ENCODE data around the gene STAB1. TPM values are rescaled to one million over a fixed set of nuclear protein-coding genes. Genes with fewer than 3 reads are reported as not detected.

The STAB1 gene
- total and polyA plus RNA-seq, 7 experiments from 2014 or later = 0.27 to 122 (median 26.1) TPM; not detected in 2

DNA sequence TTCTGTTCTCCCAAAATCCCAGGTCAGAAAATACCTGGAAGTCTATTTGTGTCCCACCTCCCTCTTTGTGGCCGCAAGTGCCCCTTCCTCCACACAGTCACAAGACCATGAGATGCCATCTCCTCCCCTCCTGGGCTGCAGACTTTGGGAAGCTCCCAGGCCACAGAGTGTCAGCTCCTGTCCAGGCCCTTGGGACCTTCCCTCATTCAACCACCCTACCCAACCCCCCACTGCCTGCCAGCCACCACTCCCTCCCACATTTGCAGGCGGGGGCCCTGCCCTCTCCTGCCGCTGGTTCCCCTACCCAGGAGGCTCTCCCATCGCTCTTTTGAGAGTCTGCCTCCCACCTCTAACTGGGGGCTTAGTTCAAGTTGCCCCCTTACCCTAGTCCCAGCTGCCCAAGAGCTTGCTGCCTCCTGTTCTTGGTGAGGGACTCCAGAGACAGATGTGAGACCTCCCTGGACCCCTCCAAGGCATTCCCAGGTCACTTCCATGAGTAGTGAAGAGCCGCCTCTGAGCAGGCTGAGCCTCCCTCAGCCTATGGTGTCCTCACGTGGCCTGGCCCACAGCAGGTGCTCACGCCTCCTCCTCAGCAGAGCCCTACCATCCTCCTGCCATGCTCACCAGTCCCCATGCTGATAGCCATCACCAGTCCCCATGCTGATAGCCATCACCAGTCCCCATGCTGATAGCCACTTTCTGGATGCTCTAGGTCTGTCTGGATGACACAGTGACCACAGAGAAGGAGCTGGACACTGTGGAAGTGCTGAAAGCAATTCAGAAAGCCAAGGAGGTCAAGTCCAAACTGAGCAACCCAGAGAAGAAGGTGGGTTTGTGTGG, 15.9 kb upstream of the STAB1 start:
- no peaks in the 10 kb centered on the region for H3K9me3 ChIP-seq (ENCODE audit: control insufficient read depth in 2 of 3, low read length in 3 of 3)
- intact Hi-C loops (cut with micrococcal nuclease) = no loop called here
- H3K4me1 ChIP-seq (ENCODE audit: control insufficient read depth in 2 of 2, insufficient read depth in 2 of 2, low read length in 2 of 2) = no peaks in the 10 kb centered on the region
- H3K4me3 Mint-ChIP-seq = no peak overlapping the region
- ATAC-seq (no peak), DNase-seq (no peak)
- no peaks in the 10 kb centered on the region for H3K27me3 ChIP-seq (ENCODE audit: control insufficient read depth in 2 of 2, insufficient read depth in 2 of 2, low read length in 2 of 2)
- ChIA-PET CTCF (no interaction called here), POLR2A (no interaction called here)
- H3K36me3 ChIP-seq (ENCODE audit: control insufficient read depth in 2 of 3, insufficient read depth in 3 of 3, low read length in 3 of 3) = peaks cover 7 to 90% (median 32%) of the 10 kb centered on the region in 3 experiments
- H3K27me3 Mint-ChIP-seq = no peaks in the 10 kb centered on the region
- H3K4me3 ChIP-seq (ENCODE audit: low read length) = no peak overlapping the region
- H3K27ac ChIP-seq (ENCODE audit: low read depth, low read length) = no peak overlapping the region
- H3K4me1 Mint-ChIP-seq = peaks cover 0 to 3% (median 0%) of the 10 kb centered on the region in 7 donors
- H3K9me3 Mint-ChIP-seq = no peaks in the 10 kb centered on the region
- H3K27ac Mint-ChIP-seq = peak overlapping the region in 1 of 9 donors; percentile 5
- H3K36me3 Mint-ChIP-seq = peaks cover 0 to 43% (median 8%) of the 10 kb centered on the region in 5 donors

DNA sequence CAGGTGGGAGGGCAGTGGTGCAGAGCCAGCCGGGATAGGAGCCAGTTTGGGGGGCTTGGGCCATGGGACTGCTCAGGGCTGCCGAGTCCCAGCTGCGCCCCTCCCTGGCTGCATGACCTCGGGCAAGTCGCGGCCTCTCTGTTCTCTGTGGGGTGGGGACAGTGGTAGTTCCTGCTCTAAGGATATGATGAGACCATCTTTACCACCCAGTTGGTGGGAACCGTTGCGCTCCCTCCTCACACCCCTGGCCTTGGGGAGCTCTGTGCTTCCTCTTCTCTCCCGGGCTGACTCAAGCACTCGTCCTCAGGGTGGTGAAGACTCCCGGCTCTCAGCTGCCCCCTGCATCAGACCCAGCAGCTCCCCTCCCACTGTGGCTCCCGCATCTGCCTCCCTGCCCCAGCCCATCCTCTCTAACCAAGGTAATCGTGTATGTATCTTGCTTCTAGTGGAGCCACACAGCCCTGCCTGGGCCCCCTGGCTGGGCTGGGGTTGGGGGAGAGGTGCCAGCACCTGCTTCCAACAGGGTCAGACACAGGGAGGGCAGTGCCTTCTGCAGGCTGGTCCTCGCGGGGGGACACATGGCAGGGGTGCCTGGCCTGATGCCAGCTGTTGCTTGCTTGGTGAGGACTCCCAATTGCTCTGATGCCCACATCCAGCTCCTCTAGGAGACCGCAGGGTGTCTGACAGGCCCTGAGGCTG, 15.1 kb upstream of the STAB1 start:
- H3K27me3 Mint-ChIP-seq = no peaks in the 10 kb centered on the region
- Histone ChIP-seq H3K4me1 (ENCODE audit: control insufficient read depth in 2 of 2, insufficient read depth in 2 of 2, low read length in 2 of 2) (no peaks in the 10 kb centered on the region), H3K36me3 (ENCODE audit: control insufficient read depth in 2 of 3, insufficient read depth in 3 of 3, low read length in 3 of 3) (peaks cover 7 to 91% (median 29%) of the 10 kb centered on the region in 3 experiments), H3K4me3 (ENCODE audit: low read length) (no peak overlapping the region), H3K27ac (ENCODE audit: low read depth, low read length) (no peak overlapping the region), H3K27me3 (ENCODE audit: control insufficient read depth in 2 of 2, insufficient read depth in 2 of 2, low read length in 2 of 2) (no peaks in the 10 kb centered on the region), H3K9me3 (ENCODE audit: control insufficient read depth in 2 of 3, low read length in 3 of 3) (no peaks in the 10 kb centered on the region)
- H3K4me1 Mint-ChIP-seq = peaks cover 0 to 3% (median 0%) of the 10 kb centered on the region in 7 donors
- CTCF ChIA-PET = interaction anchor here (0.9 kb wide), 1 partner anchor 9 kb away, joined by 3 read pairs; no protein-coding TSS in a partner anchor
- no peak for DNase-seq
- ATAC-seq = no peak
- H3K36me3 Mint-ChIP-seq = peaks cover 0 to 39% (median 8%) of the 10 kb centered on the region in 5 donors
- H3K4me3 Mint-ChIP-seq = no peak overlapping the region
- no peaks in the 10 kb centered on the region for H3K9me3 Mint-ChIP-seq
- intact Hi-C loops (cut with micrococcal nuclease) = no loop called here
- no peak overlapping the region for H3K27ac Mint-ChIP-seq
- POLR2A ChIA-PET = no interaction called here

DNA sequence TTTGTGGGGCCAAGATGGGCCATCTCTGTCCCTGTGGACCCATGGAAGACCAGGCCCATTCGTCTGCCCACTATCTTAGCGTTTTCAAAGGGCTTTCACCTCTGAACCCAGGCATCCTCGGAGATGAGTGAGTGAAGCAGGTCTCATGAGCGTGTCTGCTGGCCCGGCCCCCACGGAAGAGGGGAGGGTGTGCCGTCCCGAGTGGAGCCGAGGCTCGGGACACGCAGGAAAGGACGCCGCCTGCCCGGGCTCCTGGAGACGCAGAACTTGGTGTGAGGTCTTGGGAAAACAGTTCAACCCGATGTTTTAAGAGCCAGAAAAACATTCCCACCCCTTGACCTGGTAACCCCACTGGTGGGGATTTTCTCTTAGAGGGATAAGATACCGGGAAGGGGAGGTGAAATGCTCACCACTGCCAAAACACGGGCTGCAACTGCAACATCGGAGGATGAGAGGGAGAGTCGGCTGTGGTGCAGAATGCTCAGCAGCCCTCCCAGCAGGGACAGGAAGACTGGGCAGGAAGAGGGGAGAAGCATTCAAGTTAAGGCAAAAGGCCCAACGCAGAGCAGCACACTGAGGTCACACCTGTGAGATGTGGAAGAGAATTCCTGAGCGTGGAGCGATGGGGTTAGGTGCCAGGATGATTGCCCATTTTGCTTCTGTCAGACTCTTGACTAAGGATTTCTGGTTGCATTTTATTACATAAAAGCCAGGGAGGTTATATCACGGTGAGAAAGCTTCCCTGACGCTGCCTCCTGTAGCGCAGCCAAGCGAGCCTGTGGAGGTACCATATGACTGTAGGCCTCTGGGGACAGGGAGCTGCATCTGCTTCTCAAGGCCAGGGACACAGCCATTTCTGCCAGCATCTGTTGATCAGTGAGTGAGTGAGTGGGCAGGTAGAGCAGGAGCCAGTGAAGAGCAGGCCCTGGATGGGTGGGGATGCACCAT, 14.1 kb upstream of the STAB1 start:
- CTCF ChIA-PET = interaction anchor here (0.9 kb wide), 1 partner anchor 8 kb away, joined by 3 read pairs; no protein-coding TSS in a partner anchor
- Mint-ChIP-seq H3K9me3 (no peaks in the 10 kb centered on the region), H3K4me1 (peaks cover 0 to 3% (median 0%) of the 10 kb centered on the region in 7 donors), H3K36me3 (peaks cover 0 to 36% (median 8%) of the 10 kb centered on the region in 5 donors), H3K27me3 (no peaks in the 10 kb centered on the region), H3K27ac (peak overlapping the region in 2 of 9 donors; percentile 17 to 36), H3K4me3 (peak overlapping the region in 1 of 10 donors; percentile 3)
- POLR2A ChIA-PET = no interaction called here
- Histone ChIP-seq H3K4me1 (ENCODE audit: control insufficient read depth in 2 of 2, insufficient read depth in 2 of 2, low read length in 2 of 2) (no peaks in the 10 kb centered on the region), H3K4me3 (ENCODE audit: low read length) (no peak overlapping the region), H3K27ac (ENCODE audit: low read depth, low read length) (no peak overlapping the region), H3K27me3 (ENCODE audit: control insufficient read depth in 2 of 2, insufficient read depth in 2 of 2, low read length in 2 of 2) (no peaks in the 10 kb centered on the region), H3K9me3 (ENCODE audit: control insufficient read depth in 2 of 3, low read length in 3 of 3) (no peaks in the 10 kb centered on the region), H3K36me3 (ENCODE audit: control insufficient read depth in 2 of 3, insufficient read depth in 3 of 3, low read length in 3 of 3) (peaks cover 7 to 91% (median 29%) of the 10 kb centered on the region in 3 experiments)
- DNase-seq (no peak), ATAC-seq (no peak)
- intact Hi-C loops (cut with micrococcal nuclease) = no loop called here

DNA sequence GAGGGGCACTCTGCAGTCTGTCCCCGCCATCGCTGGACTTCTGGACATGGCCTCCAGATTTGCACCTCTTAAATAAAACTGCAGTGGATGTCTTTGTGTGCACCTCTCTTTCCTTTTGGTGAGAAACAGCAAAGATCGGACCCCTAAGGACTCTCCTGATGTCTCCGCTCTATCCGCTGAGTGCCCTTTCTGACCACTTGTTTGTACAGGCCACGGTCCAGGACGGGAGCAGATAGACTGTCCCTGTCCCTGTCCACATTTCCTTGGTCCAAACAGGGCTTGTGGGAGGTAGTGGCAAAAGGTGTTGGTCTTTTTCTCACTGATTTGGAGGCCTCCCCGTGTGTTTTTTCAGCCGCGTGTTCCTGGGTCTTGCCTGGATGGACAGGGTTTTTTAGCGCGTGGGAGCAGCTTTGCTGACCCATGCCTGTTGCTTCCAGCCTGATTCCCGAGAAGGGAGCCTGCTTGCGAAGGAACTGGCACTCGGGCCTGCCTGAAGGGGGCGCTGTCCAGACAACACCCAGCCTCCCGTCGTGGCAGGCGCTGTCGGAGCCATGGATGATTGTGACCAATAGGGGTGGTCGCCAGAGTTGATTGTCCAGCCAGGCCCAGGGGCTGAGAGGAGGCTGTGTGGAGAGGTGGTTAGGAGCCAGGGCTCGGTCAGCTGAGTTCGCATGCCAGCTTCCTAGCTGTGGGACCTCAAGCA, 13.2 kb upstream of the STAB1 start:
- peaks cover 0 to 3% (median 0%) of the 10 kb centered on the region in 7 donors for H3K4me1 Mint-ChIP-seq
- no peak overlapping the region for H3K4me3 ChIP-seq (ENCODE audit: low read length)
- no peak overlapping the region for H3K4me3 Mint-ChIP-seq
- no peaks in the 10 kb centered on the region for H3K27me3 Mint-ChIP-seq
- no peaks in the 10 kb centered on the region for H3K9me3 ChIP-seq (ENCODE audit: control insufficient read depth in 2 of 3, low read length in 3 of 3)
- H3K9me3 Mint-ChIP-seq = no peaks in the 10 kb centered on the region
- no peak for DNase-seq
- no peaks in the 10 kb centered on the region for H3K4me1 ChIP-seq (ENCODE audit: control insufficient read depth in 2 of 2, insufficient read depth in 2 of 2, low read length in 2 of 2)
- no peaks in the 10 kb centered on the region for H3K27me3 ChIP-seq (ENCODE audit: control insufficient read depth in 2 of 2, insufficient read depth in 2 of 2, low read length in 2 of 2)
- POLR2A ChIA-PET = no interaction called here
- intact Hi-C loops (cut with micrococcal nuclease) = no loop called here
- peaks cover 0 to 36% (median 8%) of the 10 kb centered on the region in 5 donors for H3K36me3 Mint-ChIP-seq
- no peak overlapping the region for H3K27ac ChIP-seq (ENCODE audit: low read depth, low read length)
- peaks cover 7 to 94% (median 29%) of the 10 kb centered on the region in 3 experiments for H3K36me3 ChIP-seq (ENCODE audit: control insufficient read depth in 2 of 3, insufficient read depth in 3 of 3, low read length in 3 of 3)
- CTCF ChIA-PET = no interaction called here
- no peak overlapping the region for H3K27ac Mint-ChIP-seq
- no peak for ATAC-seq

DNA sequence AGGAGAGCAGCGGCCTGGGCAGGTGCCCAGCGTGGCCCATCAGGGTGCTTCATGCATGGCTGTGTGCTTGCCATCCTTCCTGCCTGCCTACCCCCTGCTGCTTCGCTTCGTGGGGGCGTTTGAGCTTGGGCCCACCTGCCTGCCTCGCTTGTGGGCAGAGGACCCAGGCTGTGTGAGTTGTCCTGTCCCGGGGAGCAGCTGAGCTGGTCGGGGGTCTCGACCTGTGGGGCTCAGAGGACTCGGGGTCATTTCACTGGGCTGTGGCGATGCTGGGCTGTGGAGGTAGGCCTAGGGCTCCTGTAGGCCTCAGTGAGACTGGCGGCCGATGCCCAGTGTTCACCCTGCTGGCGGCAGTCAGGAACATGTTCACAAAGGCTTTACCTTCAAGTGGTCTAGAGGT, 12.1 kb upstream of the STAB1 start:
- no peaks in the 10 kb centered on the region for H3K9me3 ChIP-seq (ENCODE audit: control insufficient read depth in 2 of 3, low read length in 3 of 3)
- ATAC-seq = no peak
- CTCF ChIA-PET = no interaction called here
- H3K27ac ChIP-seq (ENCODE audit: low read depth, low read length) = no peak overlapping the region
- no peaks in the 10 kb centered on the region for H3K4me1 ChIP-seq (ENCODE audit: control insufficient read depth in 2 of 2, insufficient read depth in 2 of 2, low read length in 2 of 2)
- Mint-ChIP-seq H3K27ac (peak overlapping the region in 1 of 9 donors; percentile 67), H3K36me3 (peaks cover 0 to 35% (median 6%) of the 10 kb centered on the region in 5 donors), H3K27me3 (no peaks in the 10 kb centered on the region), H3K9me3 (no peaks in the 10 kb centered on the region), H3K4me1 (no peaks in the 10 kb centered on the region), H3K4me3 (no peak overlapping the region)
- no peaks in the 10 kb centered on the region for H3K27me3 ChIP-seq (ENCODE audit: control insufficient read depth in 2 of 2, insufficient read depth in 2 of 2, low read length in 2 of 2)
- H3K4me3 ChIP-seq (ENCODE audit: low read length) = no peak overlapping the region
- H3K36me3 ChIP-seq (ENCODE audit: control insufficient read depth in 2 of 3, insufficient read depth in 3 of 3, low read length in 3 of 3) = peaks cover 5 to 94% (median 21%) of the 10 kb centered on the region in 3 experiments
- POLR2A ChIA-PET = no interaction called here
- no peak for DNase-seq
- intact Hi-C loops (cut with micrococcal nuclease) = no loop called here

All from naive thymus-derived CD4-positive, alpha-beta T cell (primary cell).